NB4 (cell line): ENCODE data around the gene EVC2.

Source experiments
- DNase-seq: peaks from one replicate; pipeline ENCODE4 v3.0.0; 2010; ENCODE audit warnings: low read depth
- H3K4me3 ChIP-seq: one replicate; pipeline ENCODE4 v1.5.1; 2011; ENCODE audit warnings: mild to moderate bottlenecking, low read depth, low read length, moderate library complexity
- CTCF ChIP-seq: IDR thresholded peaks from one replicate; pipeline ENCODE4 v1.5.1; 2012; ENCODE audit warnings: low read depth, low read length
- MYC ChIP-seq: IDR thresholded peaks from 2 replicates; pipeline ENCODE4 v1.6.1; 2011; ENCODE audit warnings: low read depth, low read length
- POLR2A ChIP-seq: IDR thresholded peaks from 2 replicates; pipeline ENCODE4 v1.6.1; 2011; ENCODE audit warnings: mild to moderate bottlenecking; ENCODE audit not compliant: insufficient read length; ENCODE audit errors: extremely low read depth
- TF ChIP-seq, protein P1 (sequence below): IDR thresholded peaks from 2 replicates; pipeline ENCODE4 v1.6.1; 2011; ENCODE audit warnings: low read depth, low read length

EVC2 gene

DNA sequence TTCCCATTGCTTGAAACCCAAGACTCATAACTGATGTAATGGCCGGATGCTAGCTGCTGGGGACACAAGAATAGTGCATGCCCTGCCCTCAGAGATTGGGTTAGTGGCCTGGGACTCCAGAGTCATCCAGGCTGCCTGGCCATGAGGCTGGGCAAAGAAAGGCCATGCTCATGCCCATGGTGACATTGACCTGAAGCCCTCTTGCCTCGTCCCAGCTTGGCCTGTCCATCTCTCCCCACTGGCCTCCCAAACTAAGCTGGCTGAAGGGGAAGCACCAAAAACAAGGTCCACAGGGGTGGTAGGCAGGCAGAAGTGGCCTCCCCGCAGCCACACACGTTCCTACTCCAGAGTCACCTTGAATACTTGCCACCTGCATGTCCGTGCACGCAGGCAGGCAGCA lies 141.8 kb downstream of the EVC2 start:
- TF ChIP-seq POLR2A = no peak
- no peak for TF ChIP-seq MYC
- DNase-seq = no peak

DNA sequence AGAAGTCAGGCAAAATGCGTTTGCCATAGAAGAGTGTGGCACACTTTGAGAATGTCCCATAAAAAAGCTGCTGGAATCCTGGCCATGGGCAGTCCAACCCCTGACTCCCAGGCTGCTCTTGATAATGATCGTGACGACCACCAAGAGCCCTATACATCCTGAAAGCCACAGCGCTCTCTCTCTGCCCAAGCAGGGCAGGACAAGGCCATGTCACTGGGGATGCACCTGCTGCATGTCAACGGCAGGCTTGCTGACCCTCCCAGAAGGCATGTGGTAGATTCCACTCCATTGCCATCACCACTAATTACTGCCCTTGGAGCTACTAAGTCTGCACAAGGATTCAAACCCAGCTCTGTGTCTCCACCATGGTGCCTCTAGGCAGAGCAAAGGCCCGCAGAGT lies 144.5 kb downstream of the EVC2 start:
- DNase-seq = no peak
- H3K4me3 ChIP-seq = no peak overlapping the region
- TF ChIP-seq POLR2A = no peak
- no peak for TF ChIP-seq MYC
- no peak for TF ChIP-seq CTCF
- TF ChIP-seq, protein P1, sequence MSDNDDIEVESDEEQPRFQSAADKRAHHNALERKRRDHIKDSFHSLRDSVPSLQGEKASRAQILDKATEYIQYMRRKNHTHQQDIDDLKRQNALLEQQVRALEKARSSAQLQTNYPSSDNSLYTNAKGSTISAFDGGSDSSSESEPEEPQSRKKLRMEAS = no peak

More for the DNA sequence above, 141.8 kb downstream of the EVC2 start:
- H3K4me3 ChIP-seq = no peak overlapping the region

GRCh38 chr4:5562476-5562875 lies 145.9 kb downstream of the EVC2 start:
- TF ChIP-seq MYC = no peak
- TF ChIP-seq POLR2A = no peak
- TF ChIP-seq, protein P1 = no peak
- TF ChIP-seq CTCF = no peak
- H3K4me3 ChIP-seq = no peak overlapping the region
- DNase-seq = no peak

- TF ChIP-seq, protein P1 = no peak
- TF ChIP-seq POLR2A = no peak
- TF ChIP-seq MYC = no peak
- TF ChIP-seq CTCF = no peak
- H3K4me3 ChIP-seq = no peak overlapping the region
- no peak for DNase-seq
Measured at GRCh38 chr4:5561286-5561685, 147.1 kb downstream of the EVC2 start.

DNA sequence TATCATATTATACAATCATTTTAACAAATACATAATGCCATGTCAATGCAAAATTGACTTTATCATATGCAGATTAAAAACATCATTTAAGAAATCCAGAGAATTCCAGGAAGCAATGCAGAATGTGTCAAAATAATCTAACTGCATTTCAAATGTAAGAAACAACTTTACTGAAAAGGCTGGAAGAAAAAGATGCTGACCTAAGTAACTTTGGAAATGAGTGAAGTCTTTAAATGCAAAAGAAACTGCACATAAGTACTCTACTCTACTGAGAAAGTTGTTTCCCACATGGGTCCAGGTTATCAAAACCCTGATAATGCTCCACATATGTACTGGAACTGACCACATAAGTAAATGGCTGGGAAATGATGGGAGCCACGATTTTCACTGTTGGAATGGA lies 149.9 kb downstream of the EVC2 start:
- no peak overlapping the region for H3K4me3 ChIP-seq
- no peak for DNase-seq
- no peak for TF ChIP-seq CTCF
- TF ChIP-seq MYC = no peak
- no peak for TF ChIP-seq POLR2A
- TF ChIP-seq, protein P1 = no peak

GRCh38 chr4:5554376-5554775 lies 154.0 kb downstream of the EVC2 start:
- DNase-seq = no peak
- no peak overlapping the region for H3K4me3 ChIP-seq
- no peak for TF ChIP-seq MYC
- no peak for TF ChIP-seq CTCF
- TF ChIP-seq POLR2A = no peak
- TF ChIP-seq, protein P1 = no peak

- TF ChIP-seq, protein P1 = no peak
- no peak for TF ChIP-seq CTCF
- no peak overlapping the region for H3K4me3 ChIP-seq
- DNase-seq = no peak
Measured at GRCh38 chr4:5553801-5554200, 154.6 kb downstream of the EVC2 start.
